Mesenchymal stem cell (in vitro differentiated cells and primary cell): Measurements from ENCODE around the gene CENPK.
A peak's percentile ranks its signal among the peaks of the same experiment; 100 is the strongest.
"Not testable (repeated sequence)": the region's sequence is repeated elsewhere in the genome, so short reads cannot be mapped to it uniquely, and the experiment has no call there.

Experiments used
- DNase-seq: peaks from one replicate; pipeline ENCODE4 v3.0.0-alpha.2; 2013
- H2AFZ ChIP-seq: one replicate; pipeline ENCODE4 v1.6.1; 2013; ENCODE audit warnings: low read depth, mild to moderate bottlenecking, control low read depth, inconsistent platforms, low read length, moderate library complexity
- H2AK5ac ChIP-seq: 2 replicates; pipeline ENCODE4 v1.6.1; 2013; ENCODE audit warnings: low read length, moderate library complexity, mild to moderate bottlenecking, inconsistent platforms; ENCODE audit not compliant: severe bottlenecking
- H2BK120ac ChIP-seq: one replicate; pipeline ENCODE4 v1.6.1; 2013; ENCODE audit warnings: low read depth, mild to moderate bottlenecking, inconsistent platforms, low read length, moderate library complexity
- H2BK12ac ChIP-seq, 2 experiments: one replicate each; pipeline ENCODE4 v1.6.1; 2013; ENCODE audit warnings: inconsistent platforms in 2 of 2, low read length in 2 of 2, mild to moderate bottlenecking in 2 of 2, moderate library complexity in 2 of 2, control low read depth in 1 of 2
- H2BK15ac ChIP-seq: one replicate; pipeline ENCODE4 v1.6.1; 2013; ENCODE audit warnings: mild to moderate bottlenecking, low read depth, inconsistent platforms; ENCODE audit not compliant: poor library complexity, severe bottlenecking
- H2BK5ac ChIP-seq: 2 replicates; pipeline ENCODE4 v1.6.1; 2013; ENCODE audit warnings: low read depth, mild to moderate bottlenecking, low read length, control low read depth, inconsistent platforms; ENCODE audit not compliant: poor library complexity, severe bottlenecking
- H3K14ac ChIP-seq, 2 experiments: one replicate each; pipeline ENCODE4 v1.6.1; 2013; ENCODE audit warnings: inconsistent platforms in 2 of 2, low read length in 2 of 2, control low read depth in 1 of 2, mild to moderate bottlenecking in 1 of 2, moderate library complexity in 1 of 2
- H3K18ac ChIP-seq, 2 experiments: one replicate each; pipeline ENCODE4 v1.6.1; 2013; ENCODE audit warnings: inconsistent platforms in 2 of 2, low read length in 2 of 2, control low read depth in 1 of 2, low read depth in 1 of 2, mild to moderate bottlenecking in 1 of 2
- H3K23ac ChIP-seq, 2 experiments: one replicate each; pipeline ENCODE4 v1.6.1; 2013; ENCODE audit warnings: inconsistent platforms in 2 of 2, low read length in 2 of 2, mild to moderate bottlenecking in 2 of 2, moderate library complexity in 2 of 2, control low read depth in 1 of 2
- H3K27ac ChIP-seq: 2 replicates; pipeline ENCODE4 v1.5.1; 2013; ENCODE audit warnings: mild to moderate bottlenecking, moderate library complexity, low read length, control low read depth, inconsistent platforms; ENCODE audit not compliant: poor library complexity, severe bottlenecking
- H3K27me3 ChIP-seq, 2 experiments: 2 replicates each; pipeline versions ENCODE4 v1.6.1 to v1.7.0; 2013; ENCODE audit warnings: low read length in 2 of 2, mild to moderate bottlenecking in 2 of 2, moderate library complexity in 2 of 2, control low read depth in 1 of 2, inconsistent platforms in 1 of 2; ENCODE audit not compliant: control insufficient read depth in 1 of 2, insufficient read depth in 1 of 2
- H3K36me3 ChIP-seq, 2 experiments: 2 replicates each; pipeline versions ENCODE4 v1.6.1 to v1.7.0; 2013; ENCODE audit warnings: low read length in 2 of 2, control low read depth in 1 of 2, inconsistent platforms in 1 of 2, low read depth in 1 of 2, mild to moderate bottlenecking in 1 of 2; ENCODE audit not compliant: insufficient read depth in 2 of 2, control insufficient read depth in 1 of 2
- H3K4ac ChIP-seq, 2 experiments: one replicate each; pipeline ENCODE4 v1.6.1; 2013; ENCODE audit warnings: inconsistent platforms in 2 of 2, low read length in 2 of 2, mild to moderate bottlenecking in 2 of 2, moderate library complexity in 2 of 2, control low read depth in 1 of 2, low read depth in 1 of 2
- H3K4me1 ChIP-seq: 2 replicates; pipeline ENCODE4 v1.6.1; 2013; ENCODE audit warnings: low read depth, low read length, control low read depth; ENCODE audit not compliant: control insufficient read depth, insufficient read depth
- H3K4me2 ChIP-seq: 2 replicates; pipeline ENCODE4 v1.6.1; 2013; ENCODE audit warnings: low read length, mild to moderate bottlenecking, inconsistent platforms; ENCODE audit not compliant: poor library complexity, severe bottlenecking
- H3K4me3 ChIP-seq, 2 experiments: 2 replicates each; pipeline versions ENCODE4 v1.5.1 to v1.7.0; 2013; ENCODE audit warnings: low read length in 2 of 2, mild to moderate bottlenecking in 2 of 2, control low read depth in 1 of 2, low read depth in 1 of 2; ENCODE audit not compliant: insufficient read depth in 1 of 2
- H3K79me1 ChIP-seq: replicated peaks from 2 replicates; pipeline ENCODE4 v1.6.1; 2013; ENCODE audit warnings: mild to moderate bottlenecking, control low read depth, low read length, inconsistent platforms; ENCODE audit not compliant: poor library complexity, severe bottlenecking
- H3K9ac ChIP-seq: 2 replicates; pipeline ENCODE4 v1.7.0; 2013; ENCODE audit warnings: mild to moderate bottlenecking, low read length, moderate library complexity
- H3K9me3 ChIP-seq: 2 replicates; pipeline ENCODE4 v1.7.0; 2013; ENCODE audit warnings: mild to moderate bottlenecking, low read length; ENCODE audit not compliant: control insufficient read depth
- H4K8ac ChIP-seq: one replicate; pipeline ENCODE4 v1.6.1; 2013; ENCODE audit warnings: inconsistent platforms, mild to moderate bottlenecking, low read length, moderate library complexity
- H4K91ac ChIP-seq: one replicate; pipeline ENCODE4 v1.6.1; 2013; ENCODE audit warnings: mild to moderate bottlenecking, low read length, inconsistent platforms
- WGBS: methylation state at CpG from one replicate; pipeline ENCODE4 v1.1.7; 2013; ENCODE audit warnings: mixed read lengths; 5-methylcytosine and 5-hydroxymethylcytosine counted together

Gene CENPK

DNA sequence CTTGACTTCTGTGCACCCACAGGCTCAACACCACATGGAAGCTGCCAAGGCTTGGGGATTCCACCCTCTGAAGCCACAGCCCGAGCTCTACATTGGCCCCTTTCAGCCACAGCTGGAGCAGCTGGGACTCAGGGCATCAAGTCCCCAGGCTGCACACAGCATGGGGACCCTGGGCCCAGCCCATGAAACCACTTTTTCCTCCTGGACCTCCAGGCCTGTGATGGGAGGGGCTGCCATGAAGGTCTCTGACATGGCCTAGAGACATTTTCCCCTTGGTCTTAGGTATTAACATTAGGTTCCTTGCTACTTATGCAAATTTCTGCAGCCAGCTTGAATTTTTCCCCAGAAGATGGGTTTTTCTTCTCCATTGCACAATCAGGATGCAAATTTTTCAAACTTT, 38.8 kb upstream of the CENPK start:
- not testable (repeated sequence) for H2BK15ac ChIP-seq, DNase-seq, H4K8ac ChIP-seq, H3K23ac ChIP-seq, H3K14ac ChIP-seq, H2BK120ac ChIP-seq, H3K4me3 ChIP-seq, H2BK12ac ChIP-seq, H3K9me3 ChIP-seq, H3K4ac ChIP-seq, H2BK5ac ChIP-seq, H2AK5ac ChIP-seq, H3K18ac ChIP-seq, H2AFZ ChIP-seq, H3K4me2 ChIP-seq, H3K27me3 ChIP-seq, H3K9ac ChIP-seq, H3K27ac ChIP-seq, H4K91ac ChIP-seq, H3K4me1 ChIP-seq
- 100% methylated on average over 1 of the region's 1 CpG for WGBS
- H3K79me1 ChIP-seq: peaks cover 25% of the 10 kb centered on the region
- H3K36me3 ChIP-seq: peaks cover 23 to 99% of the 10 kb centered on the region in 2 experiments

GRCh38 chr5:65588694-65589093, 25.7 kb upstream of the CENPK start:
- Histone ChIP-seq H3K27ac (no peak overlapping the region), H2AK5ac (no peak overlapping the region), H3K4ac (no peak overlapping the region), H3K79me1 (peaks cover 9% of the 10 kb centered on the region), H2BK120ac (no peak overlapping the region), H3K4me2 (no peak overlapping the region), H4K91ac (no peak overlapping the region), H2BK15ac (no peak overlapping the region), H3K14ac (no peak overlapping the region), H2BK12ac (no peak overlapping the region), H3K9ac (no peak overlapping the region), H3K18ac (no peak overlapping the region), H3K27me3 (no peaks in the 10 kb centered on the region), H3K4me1 (no peaks in the 10 kb centered on the region), H3K9me3 (no peaks in the 10 kb centered on the region), H4K8ac (no peak overlapping the region), H2AFZ (no peak overlapping the region), H2BK5ac (no peak overlapping the region), H3K4me3 (no peak overlapping the region), H3K23ac (no peak overlapping the region), H3K36me3 (peaks cover 7 to 99% of the 10 kb centered on the region in 2 experiments)
- DNase-seq: no peak
- no CpG with 5 or more reads among the region's 2 CpGs for WGBS

DNA sequence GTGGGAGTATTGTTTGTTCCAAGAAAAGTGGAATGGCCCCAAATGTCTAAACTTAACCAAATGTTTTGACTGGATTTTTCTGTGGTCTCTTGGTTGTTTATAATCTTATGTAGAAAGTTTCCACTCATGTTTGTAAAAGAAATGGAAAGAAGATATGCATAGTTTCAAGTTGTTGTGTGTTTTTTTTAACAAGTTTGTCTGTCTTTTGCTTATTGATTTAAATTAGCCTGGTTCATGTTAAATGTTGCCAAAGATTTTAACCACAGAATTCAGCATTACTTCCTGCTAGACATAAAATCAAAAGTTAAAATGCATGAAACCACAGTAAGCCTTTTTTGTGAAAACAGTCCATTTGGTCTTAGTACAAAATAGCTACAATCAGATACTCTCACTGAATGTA, 14.2 kb upstream of the CENPK start:
- H3K4me1 ChIP-seq: no peaks in the 10 kb centered on the region
- peaks cover 22% of the 10 kb centered on the region for H3K79me1 ChIP-seq
- no peak overlapping the region for H4K91ac ChIP-seq

GRCh38 chr5:65570598-65571226, 7.7 kb upstream of the CENPK start:
- H3K4me2 ChIP-seq: no peak overlapping the region
- no peak overlapping the region for H4K91ac ChIP-seq
- no peaks in the 10 kb centered on the region for H3K9me3 ChIP-seq
- H3K4me1 ChIP-seq: no peaks in the 10 kb centered on the region
- no peak overlapping the region for H2BK5ac ChIP-seq
- H3K4me3 ChIP-seq: no peak overlapping the region
- no peak overlapping the region for H2BK12ac ChIP-seq
- no peak overlapping the region for H3K4ac ChIP-seq
- no peak overlapping the region for H2BK120ac ChIP-seq
- no peaks in the 10 kb centered on the region for H3K27me3 ChIP-seq
- DNase-seq: no peak
- H3K27ac ChIP-seq: no peak overlapping the region
- 94% methylated on average over 2 of the region's 2 CpGs for WGBS
- H3K9ac ChIP-seq: no peak overlapping the region
- no peak overlapping the region for H4K8ac ChIP-seq
- no peak overlapping the region for H2AK5ac ChIP-seq
- H3K23ac ChIP-seq: no peak overlapping the region
- H3K36me3 ChIP-seq: peaks cover 0 to 69% of the 10 kb centered on the region in 2 experiments
- H3K14ac ChIP-seq: no peak overlapping the region
- no peak overlapping the region for H2BK15ac ChIP-seq
- H3K79me1 ChIP-seq: peaks cover 22% of the 10 kb centered on the region
- no peak overlapping the region for H3K18ac ChIP-seq
- H2AFZ ChIP-seq: no peak overlapping the region

More for the DNA sequence above, 14.2 kb upstream of the CENPK start:
- Histone ChIP-seq H3K9me3 (no peaks in the 10 kb centered on the region), H3K9ac (no peak overlapping the region), H2BK5ac (no peak overlapping the region), H3K36me3 (peaks cover 10 to 82% of the 10 kb centered on the region in 2 experiments), H4K8ac (no peak overlapping the region), H2BK120ac (no peak overlapping the region), H3K4me2 (no peak overlapping the region), H2AFZ (no peak overlapping the region), H3K4ac (no peak overlapping the region), H3K23ac (no peak overlapping the region), H2BK12ac (no peak overlapping the region), H3K27me3 (no peaks in the 10 kb centered on the region), H3K27ac (no peak overlapping the region), H2AK5ac (no peak overlapping the region), H3K14ac (no peak overlapping the region), H2BK15ac (no peak overlapping the region), H3K18ac (no peak overlapping the region), H3K4me3 (no peak overlapping the region)
- DNase-seq: peak; percentile 46
